Measurements from ENCODE around the gene VAC14. TPM values are rescaled to one million over a fixed set of nuclear protein-coding genes. Genes with fewer than 3 reads are reported as not detected.

Gene VAC14
- polyA plus RNA-seq, 1 of the 3 experiments (the other 2 are of a cell fraction), result 33.2 TPM

DNA sequence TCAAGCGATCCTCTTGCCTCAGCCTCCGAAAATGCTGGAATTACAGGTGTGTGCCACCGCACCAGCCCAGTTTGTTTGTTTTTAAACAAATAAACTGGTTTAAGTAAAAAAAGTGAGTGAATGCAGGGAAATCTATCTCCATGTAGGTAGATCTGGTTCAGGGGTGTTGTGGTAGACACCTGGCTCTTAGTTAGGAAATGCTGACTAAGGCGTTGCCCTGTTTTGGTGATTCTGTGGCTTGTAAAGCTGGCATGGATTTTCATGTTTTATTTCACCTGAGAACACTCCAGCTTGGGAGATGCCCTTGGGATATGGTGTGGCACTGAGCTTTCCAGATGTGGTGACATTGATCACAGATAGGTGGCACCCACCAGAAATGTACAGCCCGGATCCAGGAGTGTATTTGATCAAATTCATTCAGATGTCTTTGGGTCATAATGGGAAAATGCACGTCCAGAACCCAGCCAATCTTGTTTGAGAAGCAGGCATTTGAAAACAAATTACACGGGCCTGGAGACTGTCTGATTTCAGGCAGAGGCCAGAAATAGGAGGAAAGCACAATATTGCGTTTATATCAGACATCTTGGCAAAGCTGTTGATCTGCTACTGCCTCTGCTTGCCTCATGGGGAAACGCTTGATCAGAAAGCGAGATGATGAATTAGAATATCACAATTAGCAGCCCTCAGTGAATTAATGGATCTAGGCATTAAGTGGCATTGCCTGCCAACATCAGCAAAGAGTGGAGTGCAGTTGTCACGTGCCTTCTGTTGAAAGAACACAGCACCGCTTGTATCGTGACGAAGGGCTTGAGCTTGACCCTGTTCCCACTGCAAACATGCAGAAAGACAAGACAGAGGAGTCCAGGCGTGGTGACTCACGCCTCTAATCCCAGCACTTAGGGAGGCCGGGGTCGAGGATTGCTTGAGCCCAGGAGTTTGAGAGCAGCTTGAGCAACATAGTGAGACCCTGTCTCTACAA is 161.9 kb downstream of the VAC14 start (continued):
- TF ChIP-seq GABPA (IDR thresholded peaks at IDR 0.05; ENCODE audit: low read depth) (no peak), SMC3 (IDR thresholded peaks at IDR 0.05; ENCODE audit: low read depth, low read length) (no peak), MEF2A (IDR thresholded peaks at IDR 0.05; ENCODE audit: borderline replicate concordance, low read depth) (no peak), CHD2 (IDR thresholded peaks at IDR 0.05; ENCODE audit: low read length, partially characterized antibody) (peak; percentile 49), SIN3A (IDR thresholded peaks at IDR 0.05; ENCODE audit: borderline replicate concordance, low read depth, low read length) (no peak)
- TF ChIP-seq, protein P1, sequence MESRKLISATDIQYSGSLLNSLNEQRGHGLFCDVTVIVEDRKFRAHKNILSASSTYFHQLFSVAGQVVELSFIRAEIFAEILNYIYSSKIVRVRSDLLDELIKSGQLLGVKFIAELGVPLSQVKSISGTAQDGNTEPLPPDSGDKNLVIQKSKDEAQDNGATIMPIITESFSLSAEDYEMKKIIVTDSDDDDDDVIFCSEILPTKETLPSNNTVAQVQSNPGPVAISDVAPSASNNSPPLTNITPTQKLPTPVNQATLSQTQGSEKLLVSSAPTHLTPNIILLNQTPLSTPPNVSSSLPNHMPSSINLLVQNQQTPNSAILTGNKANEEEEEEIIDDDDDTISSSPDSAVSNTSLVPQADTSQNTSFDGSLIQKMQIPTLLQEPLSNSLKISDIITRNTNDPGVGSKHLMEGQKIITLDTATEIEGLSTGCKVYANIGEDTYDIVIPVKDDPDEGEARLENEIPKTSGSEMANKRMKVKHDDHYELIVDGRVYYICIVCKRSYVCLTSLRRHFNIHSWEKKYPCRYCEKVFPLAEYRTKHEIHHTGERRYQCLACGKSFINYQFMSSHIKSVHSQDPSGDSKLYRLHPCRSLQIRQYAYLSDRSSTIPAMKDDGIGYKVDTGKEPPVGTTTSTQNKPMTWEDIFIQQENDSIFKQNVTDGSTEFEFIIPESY (IDR thresholded peaks at IDR 0.05; ENCODE audit: borderline replicate concordance, low read depth), result no peak
- TF ChIP-seq, protein P2, sequence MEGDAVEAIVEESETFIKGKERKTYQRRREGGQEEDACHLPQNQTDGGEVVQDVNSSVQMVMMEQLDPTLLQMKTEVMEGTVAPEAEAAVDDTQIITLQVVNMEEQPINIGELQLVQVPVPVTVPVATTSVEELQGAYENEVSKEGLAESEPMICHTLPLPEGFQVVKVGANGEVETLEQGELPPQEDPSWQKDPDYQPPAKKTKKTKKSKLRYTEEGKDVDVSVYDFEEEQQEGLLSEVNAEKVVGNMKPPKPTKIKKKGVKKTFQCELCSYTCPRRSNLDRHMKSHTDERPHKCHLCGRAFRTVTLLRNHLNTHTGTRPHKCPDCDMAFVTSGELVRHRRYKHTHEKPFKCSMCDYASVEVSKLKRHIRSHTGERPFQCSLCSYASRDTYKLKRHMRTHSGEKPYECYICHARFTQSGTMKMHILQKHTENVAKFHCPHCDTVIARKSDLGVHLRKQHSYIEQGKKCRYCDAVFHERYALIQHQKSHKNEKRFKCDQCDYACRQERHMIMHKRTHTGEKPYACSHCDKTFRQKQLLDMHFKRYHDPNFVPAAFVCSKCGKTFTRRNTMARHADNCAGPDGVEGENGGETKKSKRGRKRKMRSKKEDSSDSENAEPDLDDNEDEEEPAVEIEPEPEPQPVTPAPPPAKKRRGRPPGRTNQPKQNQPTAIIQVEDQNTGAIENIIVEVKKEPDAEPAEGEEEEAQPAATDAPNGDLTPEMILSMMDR (IDR thresholded peaks at IDR 0.05), result 0 out of 2 replicates have a peak, but pooled peaks have one; percentile 19
- TF ChIP-seq, protein P3, sequence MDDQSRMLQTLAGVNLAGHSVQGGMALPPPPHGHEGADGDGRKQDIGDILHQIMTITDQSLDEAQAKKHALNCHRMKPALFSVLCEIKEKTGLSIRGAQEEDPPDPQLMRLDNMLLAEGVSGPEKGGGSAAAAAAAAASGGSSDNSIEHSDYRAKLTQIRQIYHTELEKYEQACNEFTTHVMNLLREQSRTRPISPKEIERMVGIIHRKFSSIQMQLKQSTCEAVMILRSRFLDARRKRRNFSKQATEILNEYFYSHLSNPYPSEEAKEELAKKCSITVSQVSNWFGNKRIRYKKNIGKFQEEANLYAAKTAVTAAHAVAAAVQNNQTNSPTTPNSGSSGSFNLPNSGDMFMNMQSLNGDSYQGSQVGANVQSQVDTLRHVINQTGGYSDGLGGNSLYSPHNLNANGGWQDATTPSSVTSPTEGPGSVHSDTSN (IDR thresholded peaks at IDR 0.05), result no peak

Other genes starting within 250 kb of the VAC14 start
- gene IL34, start 154.6 kb downstream of the VAC14 start, polyA plus RNA-seq (2012; rRNA removed), result 0.18 and 0.19 TPM in 2 replicates
- 41.3 and 54.1 TPM in 2 replicates for gene MTSS2, start 115.1 kb downstream of the VAC14 start, polyA plus RNA-seq (2012; rRNA removed)

All from SK-N-SH (cell line).